GM18517 (cell line): ENCODE measurements around the gene CEP164.

Experiments used
- ATAC-seq: cut with Tn5 transposase; IDR thresholded peaks from one replicate; pipeline ENCODE4 v1.9.1; 2021; ENCODE audit warnings: mild to moderate bottlenecking, moderate library complexity; ENCODE audit not compliant: unreplicated experiment

Gene CEP164

GRCh38 chr11:117457835-117458234 lies 130.2 kb downstream of the CEP164 start:
- no peak for ATAC-seq

GRCh38 chr11:117458275-117459122 lies 130.8 kb downstream of the CEP164 start:
- ATAC-seq, result no peak

GRCh38 chr11:117459123-117459978 lies 131.7 kb downstream of the CEP164 start:
- ATAC-seq, result no peak

GRCh38 chr11:117459979-117460300 lies 132.3 kb downstream of the CEP164 start:
- no peak for ATAC-seq

GRCh38 chr11:117461396-117462182 lies 133.9 kb downstream of the CEP164 start:
- no peak for ATAC-seq

- ATAC-seq, result no peak
Observed at GRCh38 chr11:117462183-117462863, 134.7 kb downstream of the CEP164 start.

- ATAC-seq, result no peak
Observed at GRCh38 chr11:117462864-117463247, 135.2 kb downstream of the CEP164 start.
